ENCODE measurements around the gene CRIP1. TPM values are rescaled to one million over a fixed set of nuclear protein-coding genes. Genes with fewer than 3 reads are reported as not detected.

CRIP1 gene
- total and polyA plus RNA-seq, 2 donors (not counting 3 experiments of a cell fraction or from before 2014, with no cell fraction given), result 3.1 to 8.1 TPM

GRCh38 chr14:105503296-105503640, 16.6 kb downstream of the CRIP1 start:
- H4K20me1 ChIP-seq (replicated peaks; ENCODE audit: control insufficient read depth, extremely low read depth, insufficient read depth, low read length), result no peaks in the 10 kb centered on the region
- H3K79me2 ChIP-seq (ENCODE audit: control insufficient read depth, insufficient read depth, low read length), result no peaks in the 10 kb centered on the region
- dilution Hi-C loops (cut with MboI; ENCODE audit: extremely low pct_ligation_motif_present, low sequenced_read_pairs) (no loop called here), intact Hi-C loops (cut with micrococcal nuclease) (no loop called here)
- ChIA-PET POLR2A (no interaction called here), CTCF (no interaction called here)
- no peak for DNase-seq (ENCODE audit: low read depth, low spot score)
- H3K4me1 ChIP-seq (ENCODE audit: control insufficient read depth, extremely low read depth, insufficient read depth, low read length), result no peaks in the 10 kb centered on the region
- BruUV-seq (replicated peaks), result no TSS peak
- no peak overlapping the region for H2AFZ ChIP-seq (ENCODE audit: low read depth, low read length)
- H3K9ac ChIP-seq (replicated peaks; ENCODE audit: extremely low read depth, insufficient read depth, low read length), result no peak overlapping the region
- no peaks in the 10 kb centered on the region for H3K27me3 ChIP-seq (ENCODE audit: control insufficient read depth in 2 of 2, insufficient read depth in 2 of 2, low read length in 2 of 2)
- H3K27ac ChIP-seq (ENCODE audit: insufficient read depth, low read depth, low read length), result no peak overlapping the region
- H3K9me3 ChIP-seq (replicated peaks; ENCODE audit: control insufficient read depth, insufficient read depth, low read length), result no peaks in the 10 kb centered on the region
- no peak overlapping the region for H3K4me2 ChIP-seq (ENCODE audit: insufficient read depth, low read length)
- H3K36me3 ChIP-seq (ENCODE audit: control insufficient read depth in 2 of 2, extremely low read depth in 1 of 2, insufficient read depth in 2 of 2, low read length in 2 of 2), result no peaks in the 10 kb centered on the region
- TF ChIP-seq EZH2 (IDR thresholded peaks at IDR 0.05; ENCODE audit: borderline replicate concordance, low read depth, low read length, severe bottlenecking), result no peak
- H3K9me1 ChIP-seq (replicated peaks; ENCODE audit: control insufficient read depth, extremely low read depth, insufficient read depth, low read length), result no peaks in the 10 kb centered on the region
- H3K4me3 ChIP-seq (replicated peaks in 1 of 3; ENCODE audit: insufficient read depth in 1 of 3, low read depth in 1 of 3, low read length in 3 of 3), result no peak overlapping the region
- no peak for FAIRE-seq

- H3K79me2 ChIP-seq (ENCODE audit: control insufficient read depth, insufficient read depth, low read length), result no peaks in the 10 kb centered on the region
- no peak overlapping the region for H3K27ac ChIP-seq (ENCODE audit: insufficient read depth, low read depth, low read length)
- H3K4me2 ChIP-seq (ENCODE audit: insufficient read depth, low read length), result no peak overlapping the region
- no peaks in the 10 kb centered on the region for H3K36me3 ChIP-seq (ENCODE audit: control insufficient read depth in 2 of 2, extremely low read depth in 1 of 2, insufficient read depth in 2 of 2, low read length in 2 of 2)
- no peaks in the 10 kb centered on the region for H3K27me3 ChIP-seq (ENCODE audit: control insufficient read depth in 2 of 2, insufficient read depth in 2 of 2, low read length in 2 of 2)
- dilution Hi-C loops (cut with MboI; ENCODE audit: extremely low pct_ligation_motif_present, low sequenced_read_pairs), result no loop called here
- no peak for FAIRE-seq
- CTCF ChIA-PET, result no interaction called here
- H3K4me1 ChIP-seq (ENCODE audit: control insufficient read depth, extremely low read depth, insufficient read depth, low read length), result no peaks in the 10 kb centered on the region
- POLR2A ChIA-PET, result no interaction called here
- no peak for DNase-seq (ENCODE audit: low read depth, low spot score)
- no peak overlapping the region for H3K4me3 ChIP-seq (replicated peaks in 1 of 3; ENCODE audit: insufficient read depth in 1 of 3, low read depth in 1 of 3, low read length in 3 of 3)
- no peak overlapping the region for H2AFZ ChIP-seq (ENCODE audit: low read depth, low read length)
- H3K9me1 ChIP-seq (replicated peaks; ENCODE audit: control insufficient read depth, extremely low read depth, insufficient read depth, low read length), result no peaks in the 10 kb centered on the region
- H4K20me1 ChIP-seq (replicated peaks; ENCODE audit: control insufficient read depth, extremely low read depth, insufficient read depth, low read length), result no peaks in the 10 kb centered on the region
- TF ChIP-seq MYC (IDR thresholded peaks at IDR 0.05; ENCODE audit: low read depth, low read length) (no peak), JUN (IDR thresholded peaks at IDR 0.05; ENCODE audit: borderline replicate concordance, insufficient read depth, insufficient read length, low read depth) (no peak)
- no peak overlapping the region for H3K9ac ChIP-seq (replicated peaks; ENCODE audit: extremely low read depth, insufficient read depth, low read length)
- intact Hi-C loops (cut with micrococcal nuclease), result no loop called here
- no peaks in the 10 kb centered on the region for H3K9me3 ChIP-seq (replicated peaks; ENCODE audit: control insufficient read depth, insufficient read depth, low read length)
- BruUV-seq (replicated peaks), result no TSS peak
Observed at GRCh38 chr14:105503935-105504692, 17.4 kb downstream of the CRIP1 start.

Measured in endothelial cell of umbilical vein (primary cell).